CD4-positive, alpha-beta T cell treated with Interleukin-12 subunit alpha and Interleukin-12 subunit beta, for 1 hour (primary cell): Measurements from ENCODE around the gene SKI.
"Not testable (repeated sequence)": the region's sequence is repeated elsewhere in the genome, so short reads cannot be mapped to it uniquely, and the experiment has no call there.

ENCODE experiments used
- DNase-seq: peaks from one replicate; pipeline ENCODE4 v3.0.0-alpha.2; 2020

The SKI gene

DNA sequence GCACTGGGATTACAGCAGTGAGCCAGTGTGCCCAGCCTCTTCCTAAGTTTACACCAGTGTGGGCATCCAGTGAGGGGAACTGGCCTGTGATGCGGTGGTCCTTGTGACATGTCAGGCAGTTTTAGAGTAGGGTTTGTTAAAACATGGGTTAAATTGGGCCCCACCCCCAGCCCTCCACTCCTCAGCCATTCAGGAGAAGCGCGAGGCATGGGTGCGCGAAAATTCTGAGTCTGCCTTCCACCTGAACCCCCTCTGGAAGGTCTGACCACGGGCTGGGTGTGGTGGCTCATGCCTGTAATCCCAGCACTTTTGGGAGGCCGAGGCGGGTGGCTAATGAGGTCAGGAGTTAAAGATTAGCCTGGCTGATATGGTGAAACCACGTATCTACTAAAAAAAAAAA is 51.7 kb downstream of the SKI start:
- DNase-seq = no peak

- no peak for DNase-seq
These were observed 54.6 kb downstream of the SKI start for GRCh38 chr1:2282556-2283270.

GRCh38 chr1:2283371-2283990 is 55.4 kb downstream of the SKI start:
- DNase-seq = no peak

DNA sequence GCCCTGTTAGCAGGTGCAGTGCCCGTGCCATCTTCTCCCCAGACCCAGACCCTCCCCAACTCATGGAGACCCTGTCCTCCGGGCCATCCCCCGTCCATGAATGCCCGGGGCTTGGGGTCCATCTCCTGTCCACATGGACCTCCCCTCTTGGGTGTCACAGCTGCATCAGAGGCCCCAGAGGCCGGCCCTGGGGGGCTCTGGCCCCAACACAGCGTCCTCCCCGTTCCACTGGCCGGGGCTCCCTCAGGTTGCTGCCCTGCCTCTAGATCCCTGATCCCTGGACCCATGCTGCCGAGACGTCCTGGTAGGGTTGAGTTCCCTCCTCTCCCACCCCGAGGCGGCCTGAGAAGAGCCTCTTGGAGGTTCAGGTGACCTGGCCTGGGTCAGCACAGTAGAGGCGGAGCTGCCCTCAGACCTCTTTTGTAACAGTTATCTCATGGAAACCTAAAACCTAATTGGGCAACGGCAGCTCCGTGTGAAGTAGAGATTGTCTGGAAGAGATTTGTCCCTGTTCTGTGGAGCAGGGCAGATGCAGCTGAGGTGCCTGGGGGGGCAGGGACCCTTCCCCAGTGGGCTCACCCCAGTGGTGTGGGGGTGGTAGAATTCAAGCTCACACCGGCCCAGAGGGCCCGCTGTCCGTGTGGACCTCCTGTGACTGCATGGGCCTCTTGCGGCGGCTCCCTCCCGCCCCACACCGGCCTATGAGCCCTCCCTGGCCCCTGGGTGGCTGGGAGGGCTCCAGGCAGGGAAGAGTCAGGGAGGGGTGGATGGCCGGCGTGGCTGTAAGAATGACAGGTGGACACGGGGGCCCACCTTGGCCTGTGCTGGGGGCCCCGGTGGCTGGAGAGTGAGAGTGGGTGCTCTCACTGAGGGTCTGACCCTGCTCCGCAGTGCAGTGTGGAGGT is 56.1 kb downstream of the SKI start:
- DNase-seq = no peak

- no peak for DNase-seq
These were observed 56.8 kb downstream of the SKI start for GRCh38 chr1:2284932-2285331.

DNA sequence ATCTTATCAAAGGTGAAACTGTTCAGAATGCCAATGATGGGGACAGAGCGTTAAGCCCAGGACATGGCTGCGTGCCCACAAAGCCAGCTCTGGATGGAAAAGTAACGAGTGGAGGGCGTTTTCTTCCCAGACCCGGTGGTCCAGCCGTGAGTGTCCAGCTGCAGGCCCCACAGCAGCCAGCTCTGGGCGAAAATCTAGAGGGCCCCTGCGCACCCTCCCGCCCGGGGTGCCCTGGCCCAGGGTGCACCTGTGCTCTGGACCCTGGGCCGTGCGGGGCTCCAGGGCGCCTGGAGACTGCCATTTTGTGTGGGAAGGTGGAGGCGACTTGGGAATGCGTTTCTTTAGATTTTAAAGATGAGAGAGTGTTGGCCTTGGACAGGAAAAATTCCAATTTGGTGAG is 58.8 kb downstream of the SKI start:
- no peak for DNase-seq

- no peak for DNase-seq
These were observed 59.5 kb downstream of the SKI start for GRCh38 chr1:2287649-2288048.

DNA sequence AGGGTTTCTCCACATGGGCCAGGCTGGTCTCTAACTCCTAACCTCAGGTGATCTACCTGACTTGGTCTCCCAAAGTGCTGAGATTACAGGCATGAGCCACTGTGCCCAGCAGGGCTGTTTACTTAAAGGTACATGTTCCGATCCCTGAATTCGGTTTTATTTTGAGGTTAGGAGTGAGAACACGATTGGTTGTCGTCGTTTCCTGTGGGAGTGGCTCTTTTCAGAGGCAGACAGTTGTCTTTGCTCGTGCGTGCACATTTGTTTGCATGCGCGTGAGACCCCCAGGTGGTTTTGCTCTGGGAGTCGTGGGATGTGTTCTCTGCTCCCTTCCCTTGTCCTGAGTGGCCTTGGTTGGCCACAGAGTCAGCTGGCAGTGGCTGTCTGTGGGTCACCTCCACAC is 60.2 kb downstream of the SKI start:
- DNase-seq = peak; percentile 40

GRCh38 chr1:2288816-2289536 is 60.9 kb downstream of the SKI start:
- DNase-seq = no peak

- DNase-seq = no peak
These were observed 61.5 kb downstream of the SKI start for GRCh38 chr1:2289607-2290006.

GRCh38 chr1:2290171-2290578 is 62.1 kb downstream of the SKI start:
- DNase-seq = no peak

DNA sequence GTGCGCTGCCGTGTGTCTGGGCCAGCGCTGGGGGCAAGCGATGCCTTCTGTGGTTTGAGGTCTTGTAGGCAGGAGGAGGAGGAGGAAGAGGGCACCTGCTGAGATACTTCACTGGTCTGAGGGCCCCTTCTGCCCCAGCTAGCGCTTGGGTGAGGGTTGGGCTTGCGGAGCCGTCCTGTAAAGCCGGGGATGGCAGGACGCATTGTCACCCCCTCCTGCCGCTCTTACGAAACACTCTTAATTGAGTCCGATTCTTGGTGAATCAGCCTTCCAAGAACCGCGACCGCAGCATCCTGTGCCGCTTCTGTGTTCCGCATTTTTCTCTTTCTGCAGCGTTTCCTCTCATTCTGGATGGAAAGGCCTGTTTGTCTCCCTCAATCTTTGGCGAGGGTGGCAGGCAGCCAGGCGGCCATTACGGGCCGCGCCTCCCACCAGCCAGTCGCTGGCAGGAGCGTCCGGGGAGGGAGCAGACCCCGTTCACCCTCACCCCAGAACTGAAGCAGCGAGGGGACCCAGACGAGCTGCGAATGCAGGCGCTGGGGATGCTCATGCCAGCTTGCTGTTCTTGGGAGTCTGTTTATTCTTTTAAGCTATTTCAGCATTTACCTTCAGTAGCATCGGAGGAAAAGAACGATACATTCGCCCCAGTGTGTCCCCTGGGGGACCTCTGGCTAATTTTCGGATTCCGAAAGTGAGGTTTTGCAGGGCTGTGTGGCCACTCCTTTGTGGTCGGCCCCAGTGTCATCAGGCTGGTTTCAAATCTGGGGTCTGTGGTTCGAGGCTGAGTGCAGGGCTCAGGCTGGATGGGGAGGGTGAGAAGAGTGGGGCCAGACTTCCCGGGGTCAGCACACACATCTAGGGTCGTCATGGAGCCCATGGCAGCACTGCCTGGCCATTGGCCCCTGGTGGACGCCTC is 62.7 kb downstream of the SKI start:
- peak; percentile 79 for DNase-seq

GRCh38 chr1:2291577-2291976 is 63.5 kb downstream of the SKI start:
- DNase-seq = no peak

DNA sequence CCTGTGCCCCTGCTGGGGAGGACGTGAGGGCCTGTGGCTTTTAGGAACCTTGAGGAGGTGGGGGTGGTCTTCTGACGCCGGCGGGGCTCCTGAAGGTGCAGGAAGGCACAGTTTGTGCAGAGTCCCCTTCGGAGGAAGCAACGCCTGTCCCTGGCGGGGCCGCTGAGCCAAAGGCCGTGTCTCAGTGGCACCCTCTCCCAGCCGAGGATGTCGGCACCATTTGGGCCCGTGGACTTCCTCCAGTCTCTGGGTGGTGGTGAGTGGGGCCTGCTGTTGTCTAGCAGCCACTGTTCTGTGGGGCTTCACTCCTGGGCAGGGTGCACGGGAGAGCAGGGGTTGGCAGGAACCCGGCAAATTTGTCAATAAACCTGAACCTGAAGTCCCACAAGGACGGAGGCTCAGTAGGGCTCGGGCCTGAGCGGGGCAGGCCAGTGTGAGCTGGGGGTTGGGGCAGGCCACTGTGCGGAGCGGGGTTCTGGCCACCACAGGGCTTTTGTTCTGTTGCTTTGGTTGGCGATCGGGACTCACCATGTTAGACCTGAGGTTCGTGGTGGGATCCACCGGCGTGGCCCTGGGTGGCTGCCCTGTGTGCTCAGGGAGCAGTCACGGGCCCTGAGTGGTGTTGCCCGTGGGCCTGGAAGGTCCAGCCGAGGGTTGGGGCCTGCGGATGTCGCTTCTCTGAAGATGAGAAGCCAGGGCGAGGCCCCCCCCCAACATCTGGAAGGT is 64.8 kb downstream of the SKI start:
- DNase-seq = no peak

- no peak for DNase-seq
These were observed 66.1 kb downstream of the SKI start for GRCh38 chr1:2294033-2294724.

- DNase-seq = no peak
These were observed 66.6 kb downstream of the SKI start for GRCh38 chr1:2294725-2295078.

DNA sequence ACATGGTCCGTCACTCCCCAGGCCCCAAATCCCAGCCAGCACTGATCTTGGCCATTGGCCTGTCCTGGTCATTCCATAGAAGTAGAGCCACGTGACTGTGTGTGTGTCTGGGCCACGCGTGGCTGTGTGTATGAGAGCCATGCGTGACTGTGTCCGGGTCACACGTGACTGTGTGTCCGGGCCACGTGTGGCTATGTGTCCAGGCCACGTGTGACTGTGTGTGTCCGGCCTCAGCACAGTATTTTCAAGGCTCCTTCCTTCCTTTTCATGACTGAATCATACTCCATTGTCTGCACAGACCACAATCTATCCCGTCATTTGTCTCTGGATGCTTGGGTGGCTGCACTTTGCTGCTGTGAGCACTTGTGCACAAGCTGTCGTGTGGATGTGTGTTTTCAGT is 67.4 kb downstream of the SKI start:
- no peak for DNase-seq

GRCh38 chr1:2296211-2296610 is 68.1 kb downstream of the SKI start:
- DNase-seq = not testable (repeated sequence)

DNA sequence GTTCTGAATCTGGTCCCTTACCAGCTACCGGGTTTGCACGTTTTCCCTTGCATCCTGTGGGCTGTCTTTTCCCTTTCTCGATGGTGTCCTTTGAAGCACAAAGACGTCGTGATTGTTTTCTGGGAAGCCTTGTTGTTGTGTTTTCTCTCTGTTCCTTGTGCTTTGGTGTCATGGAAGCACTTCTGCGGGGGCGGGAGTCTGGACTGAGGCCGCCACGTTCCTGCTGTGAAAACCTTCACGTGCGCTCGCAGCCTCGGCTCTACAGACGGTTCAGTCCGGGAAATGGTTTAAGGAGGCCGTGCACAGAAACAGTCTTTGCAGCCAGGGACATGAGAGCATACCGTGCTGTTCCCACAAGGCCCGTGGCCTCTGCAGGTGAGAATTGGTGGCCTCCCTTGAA is 68.5 kb downstream of the SKI start:
- no peak for DNase-seq

- no peak for DNase-seq
These were observed 69.3 kb downstream of the SKI start for GRCh38 chr1:2297246-2298011.
